Thyroid gland (tissue), 4 donors: Measurements from ENCODE around the gene CD53.

ENCODE experiments used
- POLR2A ChIP-seq, 2 donors: fragments of 450-650 bp; IDR thresholded peaks; one replicate each; pipeline ENCODE4 v1.6.1; 2017; ENCODE audit warnings: antibody characterized with exemption in 2 of 2, mild to moderate bottlenecking in 2 of 2, moderate library complexity in 1 of 2
- TF ChIP-seq, protein P1 (sequence below), 6 experiments: fragments of 200-600 bp in 3 of 6; fragments of 450-650 bp in 3 of 6; sonication (generic) in 3 of 6; IDR thresholded peaks; one replicate each; pipeline ENCODE4 v1.5.1; 2016 to 2019; ENCODE audit warnings: antibody characterized with exemption in 6 of 6, mild to moderate bottlenecking in 2 of 6, inconsistent platforms in 1 of 6, moderate library complexity in 1 of 6

DNA sequence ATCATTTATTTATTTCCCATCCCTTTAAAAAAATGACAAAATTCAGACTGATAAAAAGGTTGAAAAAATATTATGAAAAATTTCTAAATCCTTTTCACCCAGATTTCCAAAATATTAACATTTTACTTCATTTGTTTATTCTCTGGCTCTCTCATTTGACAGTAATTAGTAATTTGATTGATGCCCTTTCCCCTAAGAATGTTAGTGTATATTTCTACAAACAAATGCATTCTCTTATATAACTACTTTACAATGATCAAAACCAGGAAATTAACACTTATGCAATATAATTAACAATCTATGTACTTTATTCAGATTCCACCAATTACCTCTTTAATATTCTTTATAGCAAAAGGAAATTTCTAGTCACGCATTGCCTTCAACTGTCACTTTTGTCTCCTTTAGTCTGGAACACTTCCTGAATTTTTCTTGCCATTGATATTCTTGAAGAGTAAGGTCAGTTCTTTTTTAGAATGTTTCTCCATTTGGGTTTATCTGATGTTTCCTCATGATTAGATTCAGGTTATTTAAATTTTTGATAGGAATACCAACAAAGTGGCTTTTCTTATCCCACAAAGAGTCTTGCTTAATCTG lies 3.9 kb downstream of the CD53 start:
- TF ChIP-seq POLR2A (IDR thresholded peaks at IDR 0.05): no peak
- TF ChIP-seq, protein P1, sequence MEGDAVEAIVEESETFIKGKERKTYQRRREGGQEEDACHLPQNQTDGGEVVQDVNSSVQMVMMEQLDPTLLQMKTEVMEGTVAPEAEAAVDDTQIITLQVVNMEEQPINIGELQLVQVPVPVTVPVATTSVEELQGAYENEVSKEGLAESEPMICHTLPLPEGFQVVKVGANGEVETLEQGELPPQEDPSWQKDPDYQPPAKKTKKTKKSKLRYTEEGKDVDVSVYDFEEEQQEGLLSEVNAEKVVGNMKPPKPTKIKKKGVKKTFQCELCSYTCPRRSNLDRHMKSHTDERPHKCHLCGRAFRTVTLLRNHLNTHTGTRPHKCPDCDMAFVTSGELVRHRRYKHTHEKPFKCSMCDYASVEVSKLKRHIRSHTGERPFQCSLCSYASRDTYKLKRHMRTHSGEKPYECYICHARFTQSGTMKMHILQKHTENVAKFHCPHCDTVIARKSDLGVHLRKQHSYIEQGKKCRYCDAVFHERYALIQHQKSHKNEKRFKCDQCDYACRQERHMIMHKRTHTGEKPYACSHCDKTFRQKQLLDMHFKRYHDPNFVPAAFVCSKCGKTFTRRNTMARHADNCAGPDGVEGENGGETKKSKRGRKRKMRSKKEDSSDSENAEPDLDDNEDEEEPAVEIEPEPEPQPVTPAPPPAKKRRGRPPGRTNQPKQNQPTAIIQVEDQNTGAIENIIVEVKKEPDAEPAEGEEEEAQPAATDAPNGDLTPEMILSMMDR (IDR thresholded peaks at IDR 0.05): no peak
